Spleen (tissue), 11 donors: Measurements from ENCODE around the gene ADGRD1. TPM values are rescaled to one million over a fixed set of nuclear protein-coding genes. Genes with fewer than 3 reads are reported as not detected.

Experiments used
- DNase-seq: peaks from one replicate; pipeline ENCODE4 v3.0.0-alpha.2; 2020
- H3K27ac ChIP-seq, 8 donors: fragments of 200-600 bp; sonication (generic) in 7 of 8; 1 replicate in 4 of 8; 2 replicates in 4 of 8; pipeline versions ENCODE4 v1.5.0 to v1.8.0; 2016 to 2021; ENCODE audit warnings: inconsistent platforms in 4 of 8, mild to moderate bottlenecking in 4 of 8, moderate library complexity in 1 of 8
- H3K27me3 ChIP-seq, 7 donors: fragments of 200-600 bp; sonication (generic) in 6 of 7; replicated peaks in 1 of 7; 1 replicate in 4 of 7; 2 replicates in 3 of 7; pipeline versions ENCODE4 v1.5.0 to v1.8.0; 2016 to 2021; ENCODE audit warnings: inconsistent platforms in 3 of 7, mild to moderate bottlenecking in 1 of 7
- H3K36me3 ChIP-seq, 6 donors: fragments of 200-600 bp; sonication (generic) in 5 of 6; 1 replicate in 4 of 6; 2 replicates in 2 of 6; pipeline versions ENCODE4 v1.5.0 to v1.8.0; 2016 to 2021; ENCODE audit warnings: inconsistent platforms in 2 of 6
- H3K4me1 ChIP-seq, 6 donors: fragments of 200-600 bp; sonication (generic) in 5 of 6; 1 replicate in 3 of 6; 2 replicates in 3 of 6; pipeline versions ENCODE4 v1.5.0 to v1.8.0; 2016 to 2021; ENCODE audit warnings: inconsistent platforms in 3 of 6
- H3K4me3 ChIP-seq, 8 donors: fragments of 200-600 bp; sonication (generic) in 7 of 8; 1 replicate in 4 of 8; 2 replicates in 4 of 8; pipeline versions ENCODE4 v1.5.0 to v1.8.0; 2016 to 2021; ENCODE audit warnings: inconsistent platforms in 4 of 8, mild to moderate bottlenecking in 4 of 8, moderate library complexity in 2 of 8
- H3K9me3 ChIP-seq, 8 donors: fragments of 200-600 bp; sonication (generic) in 7 of 8; 1 replicate in 4 of 8; 2 replicates in 4 of 8; pipeline versions ENCODE4 v1.5.0 to v1.8.0; 2016 to 2021; ENCODE audit warnings: inconsistent platforms in 4 of 8
- CTCF ChIP-seq, 11 experiments: fragments of 200-600 bp in 7 of 11; fragments of 450-650 bp in 4 of 11; sonication (generic) in 4 of 11; IDR thresholded peaks in 8 of 11; conservative IDR thresholded peaks in 3 of 11; 1 replicate in 7 of 11; 2 replicates in 4 of 11; pipeline versions ENCODE4 v1.4.0 to v1.8.0; 2016 to 2021; ENCODE audit warnings: antibody characterized with exemption in 11 of 11, inconsistent platforms in 4 of 11, mild to moderate bottlenecking in 1 of 11
- POLR2A ChIP-seq, 3 donors: fragments of 450-650 bp; IDR thresholded peaks; one replicate each; pipeline ENCODE4 v1.5.1; 2017; ENCODE audit warnings: antibody characterized with exemption in 3 of 3, mild to moderate bottlenecking in 1 of 3
- POLR2AphosphoS5 ChIP-seq, 3 donors: sonication (generic); formaldehyde crosslinking; IDR thresholded peaks; one replicate each; pipeline ENCODE4 v1.5.1; 2017; ENCODE audit warnings: antibody characterized with exemption in 3 of 3
- WGBS, 5 donors: extraction: QIAGEN DNeasy Blood & Tissue Kit in 3 of 5; methylation state at CpG; one replicate each; pipeline versions ENCODE4 v1.1.5 to v1.1.7; 2013 to 2018; 5-methylcytosine and 5-hydroxymethylcytosine counted together
- intact Hi-C: fragments of 100-400 bp; cut with DNase I; formaldehyde crosslinking; loops from one replicate; pipeline ENCODE4 v1.15.0; 2023; ENCODE audit warnings: low total_unique reads
- polyA plus RNA-seq, 3 donors: library from polyadenylated mRNA; stranded (reverse); fragments of 200-250 nt; gene quantifications; one replicate each; pipeline ENCODE4 v1.2.1, GENCODE V29; 2013
- total RNA-seq, 7 donors: library from RNA; depleted of rRNA in 3 of 7; stranded (reverse); fragments of >200 nt in 3 of 7; fragmentation: NEBNext Ultra II Directional in 4 of 7; extraction: Animal tissue kit (Norgen Biotek cat#: 25700) in 4 of 7; gene quantifications; one replicate each; pipeline versions ENCODE4 v1.1.0 to v1.2.1, GENCODE V29; 2016 to 2021
- donor health status: healthy with polysubstance abuse.
- donor health status: DM: no; HTN: no; CAD: no; lungs with moderate emphysema.
- donor health status: DM: no; HTN: no; CAD: no.
- donor health status: Bipolar disorder and iron deficiency.
- donor health status: healthy.
- donor health status: DM: no; HTN: no; CAD: no.
- donor health status: DM: yes; HTN: yes; CAD: no.

ADGRD1 gene
- total and polyA plus RNA-seq, 10 donors: 0.89 to 9.7 (median 4.8) TPM

DNA sequence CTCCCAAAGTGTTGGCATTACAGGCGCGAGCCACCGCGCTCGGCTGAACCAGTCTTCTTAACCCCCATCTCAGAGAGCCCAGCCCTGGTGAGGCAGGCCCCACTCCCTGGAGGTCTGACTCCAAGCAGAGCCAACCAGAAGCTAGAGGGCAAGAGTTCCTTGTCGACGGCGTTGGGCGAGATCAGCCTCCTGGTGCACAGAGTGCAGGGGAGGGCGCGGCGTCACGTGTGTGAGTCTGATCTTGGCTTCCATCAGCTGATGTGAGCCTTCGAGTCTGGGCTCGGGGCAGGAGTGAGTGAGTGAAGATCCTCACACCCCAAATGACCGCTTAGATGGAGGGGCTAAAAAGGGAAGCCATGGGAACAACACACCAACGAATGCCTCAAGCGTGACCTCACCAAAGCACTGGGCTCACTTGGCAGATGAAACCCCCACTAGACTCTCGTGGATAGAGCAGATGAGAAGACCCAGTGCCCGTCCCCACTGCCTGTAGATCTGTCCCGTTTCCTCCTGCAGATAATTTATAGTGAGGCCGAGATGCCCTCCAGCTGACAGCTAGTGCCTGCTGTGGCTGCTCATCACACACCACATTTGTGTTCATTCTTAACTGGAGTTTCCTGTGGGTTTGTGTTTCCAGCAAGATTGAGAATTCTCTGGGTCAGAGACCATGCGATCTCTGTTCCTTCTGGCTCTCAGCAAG is 28.6 kb upstream of the ADGRD1 start:
- Histone ChIP-seq H3K4me1 (no peaks in the 10 kb centered on the region), H3K36me3 (no peaks in the 10 kb centered on the region), H3K4me3 (no peak overlapping the region), H3K27ac (no peak overlapping the region), H3K9me3 (peaks cover 0 to 9% (median 1%) of the 10 kb centered on the region in 8 donors), H3K27me3 (peaks cover 0 to 29% (median 0%) of the 10 kb centered on the region in 7 donors)
- 78 to 83% (median 80%) methylated on average over 23 of the region's 23 CpGs for WGBS, 5 donors
- DNase-seq: no peak
- TF ChIP-seq CTCF (IDR thresholded peaks at IDR 0.05 in 8 of 11, conservative IDR thresholded peaks at IDR 0.05 in 3 of 11) (no peak), POLR2A (IDR thresholded peaks at IDR 0.05) (no peak), POLR2AphosphoS5 (IDR thresholded peaks at IDR 0.05) (no peak)
- intact Hi-C loops: no loop called here

DNA sequence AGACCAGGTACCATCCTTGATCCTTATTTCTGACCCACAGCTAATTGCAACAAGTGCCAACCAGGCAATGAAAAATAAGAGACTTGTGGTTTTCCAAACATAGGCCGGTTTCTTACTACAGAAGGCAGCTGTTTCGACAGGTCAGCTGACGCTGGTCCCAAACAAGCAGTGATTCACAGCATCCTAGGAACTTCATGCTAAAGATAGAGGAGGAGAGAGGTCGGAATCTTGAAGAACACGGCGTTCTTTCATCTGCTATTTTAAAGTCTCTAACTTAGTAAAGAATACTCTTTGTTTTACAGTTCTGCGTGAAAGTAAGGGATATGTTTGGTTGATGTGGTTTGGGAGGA is 28.1 kb upstream of the ADGRD1 start:
- TF ChIP-seq POLR2AphosphoS5 (IDR thresholded peaks at IDR 0.05) (no peak), POLR2A (IDR thresholded peaks at IDR 0.05) (no peak), CTCF (IDR thresholded peaks at IDR 0.05 in 8 of 11, conservative IDR thresholded peaks at IDR 0.05 in 3 of 11) (no peak)
- H3K4me3 ChIP-seq: no peak overlapping the region
- H3K4me1 ChIP-seq: no peaks in the 10 kb centered on the region
- intact Hi-C loops: no loop called here
- peaks cover 0 to 9% (median 1%) of the 10 kb centered on the region in 8 donors for H3K9me3 ChIP-seq
- no peak overlapping the region for H3K27ac ChIP-seq
- H3K36me3 ChIP-seq: no peaks in the 10 kb centered on the region
- WGBS, 5 donors: 66 to 77% (median 73%) methylated on average over 7 of the region's 7 CpGs
- peaks cover 0 to 35% (median 0%) of the 10 kb centered on the region in 7 donors for H3K27me3 ChIP-seq
- DNase-seq: no peak

DNA sequence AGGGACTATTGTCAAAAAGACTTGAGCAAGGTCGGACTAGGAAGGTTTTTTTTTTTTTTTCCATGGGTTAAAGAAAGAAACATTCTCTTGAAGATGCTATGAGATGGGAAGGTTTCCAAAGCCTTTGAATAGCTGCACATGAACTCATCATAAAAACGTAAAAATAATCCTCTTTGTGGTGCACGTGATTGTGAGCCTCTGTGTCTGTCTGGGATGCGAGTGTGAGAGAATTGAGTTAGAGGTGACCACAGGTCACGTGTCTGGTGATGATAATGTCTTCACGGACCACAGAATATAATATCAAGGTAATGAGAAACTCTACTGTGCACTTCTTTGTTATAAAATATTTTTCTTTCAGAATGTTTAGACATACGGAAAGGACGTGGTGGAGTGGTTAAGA is 24.3 kb upstream of the ADGRD1 start:
- intact Hi-C loops: no loop called here
- Histone ChIP-seq H3K27ac (no peak overlapping the region), H3K4me3 (no peak overlapping the region), H3K27me3 (peaks cover 0 to 63% (median 4%) of the 10 kb centered on the region in 7 donors), H3K4me1 (peaks cover 0 to 7% (median 0%) of the 10 kb centered on the region in 6 donors), H3K9me3 (no peaks in the 10 kb centered on the region), H3K36me3 (no peaks in the 10 kb centered on the region)
- no peak for TF ChIP-seq POLR2AphosphoS5 (IDR thresholded peaks at IDR 0.05)
- no peak for TF ChIP-seq CTCF (IDR thresholded peaks at IDR 0.05 in 8 of 11, conservative IDR thresholded peaks at IDR 0.05 in 3 of 11)
- no peak for TF ChIP-seq POLR2A (IDR thresholded peaks at IDR 0.05)
- DNase-seq: no peak
- WGBS, 5 donors: 73 to 82% (median 76%) methylated on average over 8 of the region's 8 CpGs

- Histone ChIP-seq H3K4me3 (no peak overlapping the region), H3K36me3 (no peaks in the 10 kb centered on the region), H3K4me1 (peaks cover 0 to 7% (median 0%) of the 10 kb centered on the region in 6 donors), H3K27ac (no peak overlapping the region), H3K9me3 (peaks cover 0 to 12% (median 5%) of the 10 kb centered on the region in 8 donors), H3K27me3 (peaks cover 0 to 52% (median 4%) of the 10 kb centered on the region in 7 donors)
- no peak for TF ChIP-seq POLR2AphosphoS5 (IDR thresholded peaks at IDR 0.05)
- TF ChIP-seq CTCF (IDR thresholded peaks at IDR 0.05 in 8 of 11, conservative IDR thresholded peaks at IDR 0.05 in 3 of 11): no peak
- WGBS, 5 donors: 67 to 71% (median 68%) methylated on average over 10 of the region's 10 CpGs
- intact Hi-C loops: no loop called here
- DNase-seq: no peak
Measured at GRCh38 chr12:130932061-130932930, 21.4 kb upstream of the ADGRD1 start.
